Fibroblast of skin of left quadriceps (primary cell): Measurements from ENCODE around the gene DCDC2C.
"Not testable (repeated sequence)": the region's sequence is repeated elsewhere in the genome, so short reads cannot be mapped to it uniquely, and the experiment has no call there.

Experiments used
- DNase-seq, 2 experiments: peaks; one replicate each; pipeline ENCODE4 v3.0.0-alpha.2; 2013; ENCODE audit warnings: low read depth in 2 of 2

Gene DCDC2C

GRCh38 chr2:3771576-3771975, 68.2 kb downstream of the DCDC2C start:
- no peak for DNase-seq

- DNase-seq: no peak
Observed at GRCh38 chr2:3774336-3774735, 71.0 kb downstream of the DCDC2C start.

DNA sequence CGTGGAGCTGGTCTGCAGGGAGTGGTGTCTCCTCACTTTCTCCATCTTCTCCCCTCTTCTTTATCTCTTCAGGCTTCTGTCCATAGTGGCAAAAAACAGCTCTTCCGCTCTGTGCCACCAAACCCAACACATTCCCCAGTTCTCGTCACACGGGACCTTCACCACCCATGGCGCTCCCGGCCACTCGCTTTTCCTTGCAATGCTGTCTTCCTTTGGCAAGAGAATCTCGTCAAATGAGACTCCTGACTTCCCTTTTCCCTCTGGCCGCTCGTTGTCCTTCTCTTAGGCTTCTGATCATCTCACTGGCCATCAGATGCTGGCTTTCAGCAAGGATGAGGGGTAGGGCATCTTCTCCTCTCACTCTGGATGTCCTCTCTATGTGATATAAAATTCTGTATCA, 72.9 kb downstream of the DCDC2C start:
- no peak for DNase-seq

- no peak for DNase-seq
Observed at GRCh38 chr2:3777966-3778365, 74.6 kb downstream of the DCDC2C start.

- DNase-seq: no peak
Observed at GRCh38 chr2:3778851-3779495, 75.6 kb downstream of the DCDC2C start.

DNA sequence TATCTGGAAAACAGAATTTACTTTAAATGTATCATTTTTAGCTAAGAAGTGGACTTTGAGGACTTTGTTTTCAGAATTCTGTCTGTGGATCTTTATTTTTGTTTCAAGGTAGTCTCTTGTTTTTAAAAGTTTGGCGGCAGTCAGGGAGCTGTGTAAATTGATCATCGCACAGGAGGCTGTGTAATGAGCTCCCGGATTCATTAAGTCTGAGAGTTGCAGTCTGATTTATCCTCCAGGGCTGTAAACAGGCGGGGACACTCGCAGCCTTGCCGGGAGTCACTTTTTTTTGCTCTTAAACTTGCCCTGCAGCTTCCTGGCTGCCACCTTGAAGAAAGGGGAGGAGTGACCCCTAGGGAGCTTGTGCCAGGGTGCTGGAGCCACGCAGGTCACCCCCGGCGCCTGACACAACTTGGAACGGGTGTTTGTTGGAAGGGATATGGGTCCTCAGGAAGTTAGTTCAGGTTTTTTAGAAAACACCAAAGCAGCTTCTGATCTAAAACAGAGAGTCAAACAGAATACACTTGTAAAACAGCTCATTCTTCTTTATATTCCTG, 76.2 kb downstream of the DCDC2C start:
- DNase-seq: no peak

DNA sequence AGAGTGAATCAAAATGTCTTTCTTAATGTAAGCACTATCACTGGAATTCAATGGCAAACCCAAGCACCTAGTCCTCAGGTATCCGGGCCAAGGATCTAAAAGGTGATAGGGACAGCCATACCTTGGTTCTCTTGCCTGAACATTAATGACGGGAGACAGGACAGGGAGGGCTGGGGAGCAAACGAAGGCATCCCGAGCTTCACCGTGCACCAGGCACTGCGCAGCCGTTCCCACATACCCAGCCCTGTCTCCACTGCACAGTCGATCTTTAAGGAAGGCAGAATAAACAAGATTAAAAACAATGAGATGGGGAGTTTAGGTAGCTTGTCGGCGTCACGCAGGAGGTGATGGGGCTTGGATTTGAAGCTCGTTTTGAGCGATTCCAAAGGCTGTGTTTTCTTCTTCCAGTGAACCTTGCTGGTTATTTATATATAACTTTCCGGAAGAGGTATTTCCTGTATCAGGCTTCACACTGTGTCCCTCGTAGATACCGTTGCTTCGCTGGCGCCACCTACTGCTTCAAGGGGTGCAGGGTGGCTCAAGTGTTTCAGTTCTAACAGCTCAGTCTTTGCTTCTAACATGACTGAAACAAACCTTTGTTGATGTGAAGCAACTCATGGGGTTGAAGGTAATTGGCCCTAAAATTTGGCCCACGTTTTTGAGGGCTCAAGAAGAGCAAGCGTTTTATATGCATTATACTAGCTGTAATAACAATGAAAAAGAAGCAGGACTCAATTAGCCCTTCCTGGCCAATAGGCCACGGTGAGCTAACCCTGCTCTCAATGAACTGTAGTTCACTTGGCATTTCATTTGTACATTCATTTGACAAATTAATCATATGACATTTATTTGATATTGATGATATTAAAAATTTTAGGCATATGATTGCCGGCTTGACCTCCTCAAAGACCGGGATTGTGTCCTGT, 77.4 kb downstream of the DCDC2C start:
- no peak for DNase-seq

- peak in 1 of 2 experiments; percentile 34 for DNase-seq
Observed at GRCh38 chr2:3784731-3785130, 81.4 kb downstream of the DCDC2C start.

GRCh38 chr2:3785220-3785889, 82.0 kb downstream of the DCDC2C start:
- DNase-seq: no peak

DNA sequence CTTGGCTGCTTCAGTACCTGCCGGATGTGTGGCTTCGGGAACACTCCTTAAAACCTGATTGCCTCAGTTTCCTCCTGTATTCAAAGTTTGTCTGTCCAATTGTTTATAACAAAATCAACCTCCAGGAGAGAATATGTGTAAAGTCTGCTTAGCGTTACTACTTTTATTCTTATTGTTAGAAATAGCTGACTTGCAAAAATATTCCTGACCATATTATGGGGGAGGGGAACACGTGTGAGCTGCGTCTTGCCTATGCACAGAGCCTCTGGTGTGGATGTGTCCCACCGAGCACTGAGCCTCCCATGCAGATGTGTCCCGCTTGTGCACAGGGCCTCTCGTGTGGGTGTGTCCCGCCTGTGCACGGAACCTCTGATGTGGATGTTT, 82.5 kb downstream of the DCDC2C start:
- no peak for DNase-seq

DNA sequence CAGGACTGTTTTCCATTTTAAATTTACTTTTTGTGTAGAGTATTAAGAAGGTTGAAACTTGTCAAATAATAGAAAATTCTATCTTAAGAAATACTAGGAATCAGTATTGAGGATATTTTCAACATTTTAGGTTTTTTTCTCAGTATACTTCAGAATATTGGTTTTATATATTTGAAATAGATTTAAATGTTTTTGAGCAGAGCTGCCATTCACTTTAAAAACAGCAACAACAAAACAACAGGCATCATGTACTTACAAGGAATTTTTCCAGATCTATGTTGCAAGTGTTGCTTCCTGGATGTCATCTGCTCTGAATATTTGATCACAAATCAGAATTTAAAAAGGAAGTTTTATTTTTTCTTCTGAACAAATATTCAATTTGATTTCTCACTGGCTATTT, 84.4 kb downstream of the DCDC2C start:
- DNase-seq: no peak

- DNase-seq: no peak
Observed at GRCh38 chr2:3789256-3789655, 85.9 kb downstream of the DCDC2C start.

DNA sequence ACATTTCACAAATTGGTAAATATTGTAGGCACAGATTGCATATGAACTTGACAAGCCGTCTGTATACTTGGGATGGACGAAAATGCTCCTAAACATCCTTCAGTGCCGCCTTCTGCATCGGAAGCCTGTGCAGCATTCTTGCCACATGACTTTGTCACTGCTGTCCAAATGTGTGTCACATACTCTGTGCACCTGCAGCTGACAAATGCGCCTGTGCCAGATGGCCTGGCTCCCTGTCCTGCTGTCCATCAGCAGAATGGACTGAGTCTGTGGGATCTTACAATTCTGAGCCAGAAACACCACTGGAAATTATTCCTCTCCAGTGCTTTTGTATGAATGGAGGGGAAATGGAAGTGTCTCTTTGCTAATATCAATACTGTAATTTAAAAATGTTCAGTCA, 89.9 kb downstream of the DCDC2C start:
- no peak for DNase-seq

DNA sequence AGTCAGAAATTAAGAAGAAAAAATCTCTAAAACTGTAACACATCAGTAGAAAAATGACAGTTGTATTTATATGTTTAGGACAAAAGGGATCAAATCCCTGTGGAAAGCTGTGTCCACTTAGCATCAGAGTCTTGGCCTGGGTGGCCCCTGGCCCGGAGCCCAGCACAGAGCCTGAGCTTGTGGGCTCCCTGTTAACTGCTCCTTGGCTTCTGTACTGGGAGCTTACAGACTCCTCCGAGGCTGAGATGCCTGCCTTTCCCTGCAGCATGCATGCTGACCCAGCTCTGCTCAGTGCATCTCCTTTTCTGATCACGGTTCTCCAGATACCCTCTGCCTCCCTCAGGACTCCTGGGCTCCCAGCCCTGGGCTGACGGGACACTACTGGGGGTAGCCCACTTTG, 98.1 kb downstream of the DCDC2C start:
- no peak for DNase-seq

DNA sequence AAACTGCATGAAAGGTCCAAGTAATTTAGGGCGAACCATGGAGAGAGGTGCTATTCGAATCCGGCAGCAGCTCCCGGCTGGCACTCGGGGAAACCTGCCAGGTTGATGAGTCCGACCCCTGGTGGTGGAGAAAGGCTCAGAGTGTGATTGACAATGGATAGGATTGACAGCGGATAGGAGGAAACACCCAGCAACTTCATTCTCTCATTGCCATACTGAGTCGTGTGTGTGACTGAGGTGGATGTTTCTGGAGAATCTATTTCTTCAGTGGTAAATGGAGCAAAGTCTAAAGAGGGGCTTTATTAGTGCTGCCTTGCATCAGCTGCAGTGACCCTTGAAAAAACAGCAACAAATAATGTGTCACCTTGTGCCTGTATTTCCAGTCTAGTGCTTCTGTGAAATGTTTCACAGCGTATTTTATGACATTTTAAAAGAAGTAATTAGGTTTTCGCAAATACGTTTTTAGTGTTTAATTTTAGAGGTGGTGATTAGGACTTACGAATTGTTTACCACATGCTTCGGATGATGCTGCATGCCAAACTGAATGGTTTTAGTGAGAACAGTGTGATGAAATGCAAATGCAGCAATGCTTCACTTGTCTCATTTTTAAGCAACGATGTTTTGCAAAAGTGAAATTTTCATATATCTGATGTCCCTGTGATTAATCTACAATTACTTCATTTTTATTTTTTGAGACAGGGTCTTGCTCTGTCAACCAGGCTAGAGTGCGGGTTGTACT, 102.0 kb downstream of the DCDC2C start:
- no peak for DNase-seq

DNA sequence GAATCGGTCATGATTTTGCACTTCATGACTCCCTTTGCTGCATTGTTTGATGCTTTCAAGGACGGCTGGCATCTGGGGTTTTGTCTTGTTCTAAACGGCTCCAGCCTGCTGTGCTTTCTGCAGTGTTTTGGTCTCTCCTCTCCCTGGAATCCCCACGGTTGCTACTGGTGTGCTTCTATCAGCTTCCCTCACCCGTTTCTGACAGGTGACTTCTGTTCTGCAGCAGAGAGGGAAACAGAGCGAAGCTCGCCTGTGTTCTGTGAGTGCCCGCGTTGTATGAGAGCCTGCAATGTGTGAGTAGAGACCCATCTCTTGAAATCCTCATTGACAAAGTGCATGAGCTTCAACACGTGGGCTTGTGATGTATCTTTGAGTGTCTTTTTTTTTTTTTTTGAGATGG, 102.8 kb downstream of the DCDC2C start:
- no peak for DNase-seq

- DNase-seq: no peak
Observed at GRCh38 chr2:3806730-3807129, 103.4 kb downstream of the DCDC2C start.

DNA sequence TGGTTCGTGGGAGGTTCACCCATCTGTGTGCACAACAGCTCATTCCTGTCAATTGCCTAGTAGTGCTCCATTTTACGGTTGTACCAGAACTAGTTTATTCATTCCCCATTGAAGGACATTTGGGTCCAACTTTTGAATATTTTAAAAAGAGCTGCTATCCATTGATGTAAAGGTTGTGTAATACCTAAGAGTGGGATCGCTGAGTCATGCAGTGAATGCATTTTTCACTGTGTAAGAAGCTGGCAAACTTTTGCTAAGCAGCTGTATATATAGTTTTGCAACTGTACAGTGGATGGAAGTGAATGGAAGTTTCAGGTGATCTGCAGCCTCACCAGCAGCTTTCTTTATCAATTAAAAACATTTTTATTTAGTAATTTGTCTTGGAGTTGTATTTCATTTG, 104.5 kb downstream of the DCDC2C start:
- DNase-seq: peak; percentile 55 to 58

DNA sequence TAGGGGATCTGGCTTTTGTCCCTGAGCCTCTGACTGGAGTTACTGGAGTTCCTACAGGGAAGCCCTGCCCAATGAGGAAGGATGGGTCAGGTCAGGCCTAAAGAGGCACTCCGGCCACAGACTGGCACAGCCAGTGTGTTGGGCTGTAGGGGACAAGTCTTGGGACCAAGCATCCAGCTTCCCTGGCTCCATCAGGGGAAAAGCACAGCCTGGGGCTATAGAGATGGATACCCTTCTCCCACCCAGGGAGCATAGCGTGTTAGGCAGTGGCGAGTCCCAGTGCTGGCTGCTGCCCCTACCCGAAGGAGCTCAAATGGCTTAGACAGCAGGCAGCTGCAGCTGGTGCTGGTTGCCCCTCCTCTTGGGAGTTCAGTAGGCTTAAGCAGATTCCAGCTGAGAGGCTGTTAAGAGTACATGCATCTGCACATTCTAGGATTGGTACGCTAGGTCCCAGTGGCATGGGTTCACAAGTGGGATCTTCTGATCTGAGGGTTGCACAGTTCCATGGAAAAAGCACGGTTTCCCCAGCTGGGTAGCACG, 111.4 kb downstream of the DCDC2C start:
- DNase-seq: no peak

GRCh38 chr2:3817144-3817543, 113.8 kb downstream of the DCDC2C start:
- not testable (repeated sequence) for DNase-seq

DNA sequence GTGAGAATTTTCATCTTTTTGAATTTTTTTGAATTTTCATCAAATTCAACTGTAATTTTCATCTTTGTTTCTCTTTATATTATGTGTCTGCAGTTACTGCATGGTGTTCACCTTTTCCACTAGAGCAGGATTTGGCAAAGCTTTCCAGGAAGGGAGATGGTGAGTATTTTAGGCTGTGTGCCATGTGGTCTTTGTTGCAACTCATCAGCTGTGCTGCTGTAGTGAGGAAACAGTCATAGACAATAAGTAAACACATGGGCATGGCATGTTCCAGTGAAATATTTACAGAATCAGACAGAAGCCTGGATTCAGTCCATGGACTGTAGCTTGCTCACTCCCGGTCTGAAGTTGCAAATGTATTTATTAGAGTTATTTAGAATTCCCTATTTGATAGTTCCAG, 120.4 kb downstream of the DCDC2C start:
- DNase-seq: no peak
